ENCODE data around the gene C17orf113. TPM values are rescaled to one million over a fixed set of nuclear protein-coding genes. Genes with fewer than 3 reads are reported as not detected.

Gene C17orf113
- total and polyA plus RNA-seq, 5 donors = 0.60 to 1.2 (median 0.71) TPM

DNA sequence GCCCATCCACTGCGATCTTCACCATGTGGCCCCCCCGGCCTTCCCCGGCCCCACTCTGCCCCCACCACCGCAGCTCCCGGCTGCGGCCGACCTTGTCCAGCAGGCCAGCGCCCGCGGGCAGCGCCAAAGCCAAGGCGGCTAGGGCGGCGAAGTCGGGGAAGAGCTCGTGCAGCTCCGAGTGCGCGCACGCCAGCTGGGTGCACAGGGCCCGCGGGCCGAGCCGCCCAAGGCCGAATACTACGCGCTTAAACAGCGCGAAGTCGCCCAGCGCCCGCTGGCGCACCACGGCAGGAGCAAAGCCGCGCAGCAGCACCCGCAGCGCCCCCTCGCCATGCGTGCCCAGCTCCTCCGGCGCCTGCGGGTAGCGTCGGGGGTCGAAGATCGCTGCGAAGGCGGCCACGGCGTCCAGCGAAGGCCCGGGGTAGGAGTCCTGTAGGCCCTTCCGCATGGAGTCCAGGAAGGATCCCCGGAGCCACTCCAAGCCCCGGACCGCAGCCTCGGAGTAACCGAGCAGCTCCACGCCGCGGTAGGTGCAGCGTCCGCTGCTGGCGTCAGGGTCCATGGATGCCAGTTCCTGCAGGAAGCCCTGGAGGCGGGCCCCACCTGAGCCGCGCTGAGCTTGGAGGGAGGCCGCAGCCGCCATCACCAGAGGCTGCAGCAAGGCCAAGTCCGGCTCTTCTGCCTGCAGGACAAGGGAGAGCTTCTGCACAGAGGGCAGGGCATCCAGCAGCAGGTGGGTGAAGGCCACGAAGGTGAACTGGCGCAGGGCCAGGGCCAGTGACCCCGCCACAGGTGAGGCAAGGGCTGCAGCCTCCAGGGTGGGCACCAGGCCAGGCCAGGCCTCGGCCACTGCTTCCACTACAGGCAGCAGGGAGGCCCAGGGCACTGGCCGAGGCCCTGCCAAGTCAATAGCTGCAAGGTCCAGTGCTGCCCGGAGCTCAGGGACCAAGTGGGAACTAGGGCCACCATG, 10.3 kb downstream of the C17orf113 start:
- no peak overlapping the region for H3K4me3 ChIP-seq (ENCODE audit: low read length)
- H3K4me1 ChIP-seq (ENCODE audit: control insufficient read depth, insufficient read depth, low read length) = no peaks in the 10 kb centered on the region
- ATAC-seq (peak; percentile 24), DNase-seq (peak in 1 of 3 donors; percentile 50)
- intact Hi-C loops (cut with DNase I) = no loop called here
- WGBS = 40% methylated on average over 77 of the region's 77 CpGs
- H3K27ac ChIP-seq (ENCODE audit: low read length) = no peak overlapping the region
- H3K9me3 ChIP-seq (ENCODE audit: control insufficient read depth, low read length) = no peaks in the 10 kb centered on the region
- H3K27me3 ChIP-seq (ENCODE audit: control insufficient read depth, insufficient read depth) = no peaks in the 10 kb centered on the region

GRCh38 chr17:42038221-42038973, 12.0 kb downstream of the C17orf113 start:
- H3K27me3 ChIP-seq (ENCODE audit: control insufficient read depth, insufficient read depth) = no peaks in the 10 kb centered on the region
- H3K4me1 ChIP-seq (ENCODE audit: control insufficient read depth, insufficient read depth, low read length) = no peaks in the 10 kb centered on the region
- H3K9me3 ChIP-seq (ENCODE audit: control insufficient read depth, low read length) = no peaks in the 10 kb centered on the region
- H3K4me3 ChIP-seq (ENCODE audit: low read length) = no peak overlapping the region
- no peak for ATAC-seq
- intact Hi-C loops (cut with DNase I) = no loop called here
- DNase-seq = no peak
- 86% methylated on average over 5 of the region's 5 CpGs for WGBS
- H3K27ac ChIP-seq (ENCODE audit: low read length) = no peak overlapping the region

DNA sequence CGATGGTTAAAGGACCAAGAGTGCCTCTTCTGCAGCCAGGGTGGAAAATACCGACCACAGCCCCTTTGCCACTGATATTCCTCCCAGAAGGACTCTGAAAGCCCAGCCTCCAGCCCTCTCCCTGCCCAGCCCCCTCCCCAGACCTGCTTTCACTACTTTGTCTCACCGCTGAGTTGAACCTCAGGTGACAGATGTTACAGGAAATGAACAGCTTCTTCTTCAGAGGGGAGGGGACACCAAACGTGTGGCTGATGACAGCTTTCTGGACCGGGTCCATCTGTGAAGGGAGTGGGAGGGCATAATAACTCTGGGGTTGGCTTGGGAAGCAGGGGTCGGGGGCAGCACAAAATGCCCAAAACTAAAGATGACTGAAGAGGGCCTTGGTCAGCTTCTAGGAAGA, 16.3 kb downstream of the C17orf113 start:
- ATAC-seq (no peak), DNase-seq (no peak)
- Histone ChIP-seq H3K27ac (ENCODE audit: low read length) (no peak overlapping the region), H3K4me1 (ENCODE audit: control insufficient read depth, insufficient read depth, low read length) (no peaks in the 10 kb centered on the region), H3K9me3 (ENCODE audit: control insufficient read depth, low read length) (no peaks in the 10 kb centered on the region), H3K4me3 (ENCODE audit: low read length) (no peak overlapping the region), H3K27me3 (ENCODE audit: control insufficient read depth, insufficient read depth) (no peaks in the 10 kb centered on the region)
- intact Hi-C loops (cut with DNase I) = no loop called here
- 37% methylated on average over 6 of the region's 6 CpGs for WGBS

- H3K9me3 ChIP-seq (ENCODE audit: control insufficient read depth, low read length) = no peaks in the 10 kb centered on the region
- DNase-seq (no peak), ATAC-seq (no peak)
- intact Hi-C loops (cut with DNase I) = no loop called here
- H3K27me3 ChIP-seq (ENCODE audit: control insufficient read depth, insufficient read depth) = no peaks in the 10 kb centered on the region
- H3K4me1 ChIP-seq (ENCODE audit: control insufficient read depth, insufficient read depth, low read length) = no peaks in the 10 kb centered on the region
- no peak overlapping the region for H3K4me3 ChIP-seq (ENCODE audit: low read length)
- H3K27ac ChIP-seq (ENCODE audit: low read length) = no peak overlapping the region
- 47% methylated on average over 6 of the region's 6 CpGs for WGBS
Observed at GRCh38 chr17:42031584-42031983, 18.8 kb downstream of the C17orf113 start.

GRCh38 chr17:42028791-42029127, 21.6 kb downstream of the C17orf113 start:
- ATAC-seq (no peak), DNase-seq (no peak)
- Histone ChIP-seq H3K4me3 (ENCODE audit: low read length) (no peak overlapping the region), H3K27ac (ENCODE audit: low read length) (no peak overlapping the region), H3K9me3 (ENCODE audit: control insufficient read depth, low read length) (no peaks in the 10 kb centered on the region), H3K27me3 (ENCODE audit: control insufficient read depth, insufficient read depth) (no peaks in the 10 kb centered on the region), H3K4me1 (ENCODE audit: control insufficient read depth, insufficient read depth, low read length) (no peaks in the 10 kb centered on the region)
- intact Hi-C loops (cut with DNase I) = loop anchor here (5.0 to 10.0 kb wide), 4 partner anchors 64 to 89 kb away; partner anchors contain the start of genes CNP (in 1 of the 4) and DHX58 (in 1 of the 4)
- 77% methylated on average over 7 of the region's 7 CpGs for WGBS

- Histone ChIP-seq H3K4me1 (ENCODE audit: control insufficient read depth, insufficient read depth, low read length) (no peaks in the 10 kb centered on the region), H3K27ac (ENCODE audit: low read length) (no peak overlapping the region), H3K9me3 (ENCODE audit: control insufficient read depth, low read length) (no peaks in the 10 kb centered on the region), H3K27me3 (ENCODE audit: control insufficient read depth, insufficient read depth) (no peaks in the 10 kb centered on the region), H3K4me3 (ENCODE audit: low read length) (no peak overlapping the region)
- DNase-seq (no peak), ATAC-seq (no peak)
- 47% methylated on average over 19 of the region's 19 CpGs for WGBS
- intact Hi-C loops (cut with DNase I) = loop anchor here (5.0 to 10.0 kb wide), 4 partner anchors 63 to 89 kb away; partner anchors contain the start of genes CNP (in 1 of the 4) and DHX58 (in 1 of the 4)
Observed at GRCh38 chr17:42027961-42028790, 22.2 kb downstream of the C17orf113 start.

GRCh38 chr17:42027590-42027889, 22.9 kb downstream of the C17orf113 start:
- ATAC-seq (no peak), DNase-seq (no peak)
- 58% methylated on average over 5 of the region's 5 CpGs for WGBS
- intact Hi-C loops (cut with DNase I) = loop anchor here (5.0 to 10.0 kb wide), 4 partner anchors 63 to 90 kb away; partner anchors contain the start of genes CNP (in 1 of the 4) and DHX58 (in 1 of the 4)
- Histone ChIP-seq H3K27ac (ENCODE audit: low read length) (no peak overlapping the region), H3K4me1 (ENCODE audit: control insufficient read depth, insufficient read depth, low read length) (no peaks in the 10 kb centered on the region), H3K9me3 (ENCODE audit: control insufficient read depth, low read length) (no peaks in the 10 kb centered on the region), H3K27me3 (ENCODE audit: control insufficient read depth, insufficient read depth) (no peaks in the 10 kb centered on the region), H3K4me3 (ENCODE audit: low read length) (no peak overlapping the region)

- no peak for ATAC-seq
- Histone ChIP-seq H3K4me1 (ENCODE audit: control insufficient read depth, insufficient read depth, low read length) (no peaks in the 10 kb centered on the region), H3K27me3 (ENCODE audit: control insufficient read depth, insufficient read depth) (no peaks in the 10 kb centered on the region), H3K9me3 (ENCODE audit: control insufficient read depth, low read length) (no peaks in the 10 kb centered on the region), H3K4me3 (ENCODE audit: low read length) (no peak overlapping the region), H3K27ac (ENCODE audit: low read length) (no peak overlapping the region)
- intact Hi-C loops (cut with DNase I) = loop anchor here (5.0 to 10.0 kb wide), 4 partner anchors 62 to 90 kb away; partner anchors contain the start of genes CNP (in 1 of the 4) and DHX58 (in 1 of the 4)
- peak in 1 of 3 donors; percentile 47 for DNase-seq
- WGBS = 46% methylated on average over 17 of the region's 17 CpGs
Observed at GRCh38 chr17:42026857-42027589, 23.4 kb downstream of the C17orf113 start.

DNA sequence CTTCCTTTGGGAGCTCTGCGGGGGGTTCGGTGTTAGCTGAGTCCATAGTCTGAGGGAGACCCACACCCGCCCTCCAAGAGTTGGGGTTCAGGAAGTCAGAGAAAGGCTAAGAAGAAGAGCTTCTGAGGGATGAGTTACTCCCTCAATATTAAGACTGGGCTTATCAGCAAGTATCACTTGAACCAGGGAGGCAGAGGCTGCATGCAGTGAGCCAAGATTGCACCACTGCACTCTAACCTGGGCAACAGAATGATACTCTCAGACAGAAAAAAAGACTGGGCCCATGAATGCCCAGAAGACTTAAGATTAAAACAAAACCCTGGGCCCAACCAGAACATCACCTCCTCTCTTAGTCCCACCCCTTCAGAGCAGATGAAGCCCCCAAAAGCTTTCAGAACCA, 24.5 kb downstream of the C17orf113 start:
- Histone ChIP-seq H3K4me3 (ENCODE audit: low read length) (no peak overlapping the region), H3K27ac (ENCODE audit: low read length) (no peak overlapping the region), H3K4me1 (ENCODE audit: control insufficient read depth, insufficient read depth, low read length) (no peaks in the 10 kb centered on the region), H3K27me3 (ENCODE audit: control insufficient read depth, insufficient read depth) (no peaks in the 10 kb centered on the region), H3K9me3 (ENCODE audit: control insufficient read depth, low read length) (no peaks in the 10 kb centered on the region)
- 90% methylated on average over 3 of the region's 3 CpGs for WGBS
- ATAC-seq (no peak), DNase-seq (no peak)
- intact Hi-C loops (cut with DNase I) = loop anchor here (5.0 to 10.0 kb wide), 4 partner anchors 61 to 91 kb away; partner anchors contain the start of genes CNP (in 1 of the 4) and DHX58 (in 1 of the 4)

- Histone ChIP-seq H3K27me3 (ENCODE audit: control insufficient read depth, insufficient read depth) (no peaks in the 10 kb centered on the region), H3K27ac (ENCODE audit: low read length) (peak overlapping the region; percentile 31), H3K4me3 (ENCODE audit: low read length) (no peak overlapping the region), H3K9me3 (ENCODE audit: control insufficient read depth, low read length) (no peaks in the 10 kb centered on the region), H3K4me1 (ENCODE audit: control insufficient read depth, insufficient read depth, low read length) (no peaks in the 10 kb centered on the region)
- WGBS = 67% methylated on average over 8 of the region's 8 CpGs
- ATAC-seq = peak in 1 of 2 donors; percentile 7
- no peak for DNase-seq
- intact Hi-C loops (cut with DNase I) = loop anchor here (5.0 to 10.0 kb wide), 4 partner anchors 60 to 92 kb away; partner anchors contain the start of genes CNP (in 1 of the 4) and DHX58 (in 1 of the 4)
Observed at GRCh38 chr17:42025191-42025579, 25.2 kb downstream of the C17orf113 start.
